RWPE2 (cell line): Measurements from ENCODE around the gene NUP188.

Experiments used
- ATAC-seq: fragments of 200-7000 bp; cut with Tn5 transposase; 3 replicates; pipeline ENCODE4 v1.9.1; 2021; ENCODE audit warnings: low read depth
- DNase-seq: peaks from one replicate; pipeline ENCODE4 v3.0.0-alpha.2; 2020; ENCODE audit warnings: low spot score
- H3K27ac ChIP-seq: fragments of 450-650 bp; 2 replicates; pipeline ENCODE4 v1.5.1; 2017; ENCODE audit warnings: mild to moderate bottlenecking; ENCODE audit not compliant: poor library complexity, severe bottlenecking
- H3K27me3 ChIP-seq: fragments of 250-450 bp; sonication (Bioruptor Pico); 2 replicates; pipeline ENCODE4 v1.5.1; 2021; ENCODE audit warnings: mild to moderate bottlenecking, moderate library complexity; ENCODE audit not compliant: insufficient read depth, poor library complexity, severe bottlenecking
- H3K36me3 ChIP-seq: fragments of 250-450 bp; sonication (Bioruptor Pico); 2 replicates; pipeline ENCODE4 v1.5.1; 2020; ENCODE audit warnings: low read depth, mild to moderate bottlenecking, moderate library complexity
- H3K4me1 ChIP-seq: fragments of 250-450 bp; sonication (Bioruptor Pico); 2 replicates; pipeline ENCODE4 v1.5.1; 2021; ENCODE audit warnings: mild to moderate bottlenecking, moderate library complexity; ENCODE audit not compliant: insufficient read depth, poor library complexity, severe bottlenecking
- H3K4me3 ChIP-seq: fragments of 250-450 bp; sonication (Bioruptor Pico); 2 replicates; pipeline ENCODE4 v1.5.1; 2021; ENCODE audit warnings: mild to moderate bottlenecking, moderate library complexity; ENCODE audit not compliant: severe bottlenecking
- H3K9me3 ChIP-seq: fragments of 250-450 bp; sonication (Bioruptor Pico); 2 replicates; pipeline ENCODE4 v1.5.1; 2021; ENCODE audit warnings: mild to moderate bottlenecking, moderate library complexity; ENCODE audit not compliant: severe bottlenecking
- CTCF ChIP-seq: fragments of 450-650 bp; IDR thresholded peaks from one replicate; pipeline ENCODE4 v1.5.1; 2017; ENCODE audit warnings: mild to moderate bottlenecking, moderate library complexity; ENCODE audit not compliant: poor library complexity, severe bottlenecking

The NUP188 gene

GRCh38 chr9:129036241-129036922 is 88.9 kb downstream of the NUP188 start, which contains the start of gene MIGA2:
Gene MIGA2, plus strand, starts transcription at chr9:129036626. Its CDS starts 3,969 bp downstream, at chr9:129040595.
- DNase-seq (peak; percentile 98), ATAC-seq (peak; percentile 93)
- Histone ChIP-seq H3K9me3 (no peaks in the 10 kb centered on the region), H3K4me3 (peak within 1 kb of the TSS; percentile 93), H3K27ac (no peak within 1 kb of the TSS), H3K36me3 (peaks cover 14% of the 10 kb centered on the region; the same call in 1 of the 2 replicates), H3K27me3 (no peaks in the 10 kb centered on the region), H3K4me1 (no peaks in the 10 kb centered on the region)
- TF ChIP-seq CTCF: no peak

- Histone ChIP-seq H3K27ac (no peak overlapping the region), H3K9me3 (no peaks in the 10 kb centered on the region), H3K4me3 (peak overlapping the region; percentile 93), H3K36me3 (peaks cover 22% of the 10 kb centered on the region), H3K27me3 (no peaks in the 10 kb centered on the region), H3K4me1 (no peaks in the 10 kb centered on the region)
- DNase-seq (no peak), ATAC-seq (peak; percentile 3; the same call in 1 of the 3 replicates)
- TF ChIP-seq CTCF: no peak
Observed at GRCh38 chr9:129036923-129037766, 89.6 kb downstream of the NUP188 start.

- ATAC-seq: no peak
- DNase-seq: no peak
- TF ChIP-seq CTCF: no peak
- no peaks in the 10 kb centered on the region for H3K4me1 ChIP-seq
- no peak overlapping the region for H3K27ac ChIP-seq
- no peaks in the 10 kb centered on the region for H3K9me3 ChIP-seq
- H3K4me3 ChIP-seq: peak overlapping the region; percentile 93
- peaks cover 25% of the 10 kb centered on the region for H3K36me3 ChIP-seq
- no peaks in the 10 kb centered on the region for H3K27me3 ChIP-seq
Observed at GRCh38 chr9:129037767-129038098, 90.2 kb downstream of the NUP188 start.

- peaks cover 25% of the 10 kb centered on the region for H3K36me3 ChIP-seq
- H3K9me3 ChIP-seq: no peaks in the 10 kb centered on the region
- H3K4me3 ChIP-seq: no peak overlapping the region
- no peaks in the 10 kb centered on the region for H3K27me3 ChIP-seq
- no peak for TF ChIP-seq CTCF
- no peak overlapping the region for H3K27ac ChIP-seq
- DNase-seq (no peak), ATAC-seq (no peak)
- no peaks in the 10 kb centered on the region for H3K4me1 ChIP-seq
Observed at GRCh38 chr9:129038109-129038852, 90.8 kb downstream of the NUP188 start.
